HCT116 (cell line): Measurements from ENCODE around the gene HEXIM1.

Experiments used
- ATF3 ChIP-seq: IDR thresholded peaks from 2 replicates; pipeline ENCODE4 v1.6.1; 2012
- CBX3 ChIP-seq: IDR thresholded peaks from 2 replicates; pipeline ENCODE4 v1.6.1; 2012; ENCODE audit warnings: low read depth
- CEBPB ChIP-seq: IDR thresholded peaks from 2 replicates; pipeline ENCODE4 v1.6.1; 2012; ENCODE audit warnings: low read depth
- CTCF ChIP-seq, 3 experiments: fragments of 200-600 bp in 1 of 3; sonication (generic) in 1 of 3; IDR thresholded peaks in 2 of 3; conservative IDR thresholded peaks in 1 of 3; 2 replicates each; pipeline ENCODE4 v1.5.1; 2012 to 2017; ENCODE audit warnings: low read depth in 2 of 3, low read length in 2 of 3, antibody characterized with exemption in 1 of 3, borderline replicate concordance in 1 of 3, control low read depth in 1 of 3, mild to moderate bottlenecking in 1 of 3, mixed read lengths in 1 of 3, mixed run types in 1 of 3, moderate library complexity in 1 of 3; ENCODE audit not compliant: insufficient read depth in 1 of 3
- EZH2 ChIP-seq: fragments of 200-600 bp; sonication (generic); IDR thresholded peaks from 2 replicates; pipeline ENCODE4 v1.6.1; 2017; ENCODE audit warnings: antibody characterized with exemption, mixed run types
- EZH2phosphoT487 ChIP-seq: fragments of 200-600 bp; IDR thresholded peaks from 2 replicates; pipeline ENCODE4 v1.6.1; 2018; ENCODE audit warnings: antibody characterized with exemption, borderline replicate concordance
- MAX ChIP-seq: IDR thresholded peaks from 2 replicates; pipeline ENCODE4 v1.6.1; 2012
- POLR2A ChIP-seq: IDR thresholded peaks from 2 replicates; pipeline ENCODE4 v1.7.0; 2011; ENCODE audit warnings: borderline replicate concordance; ENCODE audit not compliant: insufficient read depth, insufficient read length; ENCODE audit errors: extremely low read depth
- REST ChIP-seq: IDR thresholded peaks from 2 replicates; pipeline ENCODE4 v1.6.1; 2012; ENCODE audit warnings: low read depth
- YY1 ChIP-seq: IDR thresholded peaks from 2 replicates; pipeline ENCODE4 v1.6.1; 2011; ENCODE audit warnings: low read length, low read depth, moderate library complexity, mild to moderate bottlenecking; ENCODE audit not compliant: insufficient replicate concordance; ENCODE audit errors: extremely low read depth
- ZBTB33 ChIP-seq: IDR thresholded peaks from 2 replicates; pipeline ENCODE4 v1.6.1; 2011; ENCODE audit warnings: mild to moderate bottlenecking, low read length, moderate library complexity; ENCODE audit not compliant: insufficient replicate concordance; ENCODE audit errors: extremely low read depth
- ZFX ChIP-seq: fragments of 450-650 bp; IDR thresholded peaks from 2 replicates; pipeline ENCODE4 v1.6.1; 2017
- ZNF274 ChIP-seq: fragments of 200-500 bp; sonication (Bioruptor generic); IDR thresholded peaks from 2 replicates; pipeline ENCODE4 v1.6.1; 2014; ENCODE audit warnings: mild to moderate bottlenecking, low read depth, low read length, inconsistent platforms

GRCh38 chr17:45160447-45161287 is 12.4 kb downstream of the HEXIM1 start:
- TF ChIP-seq POLR2A = no peak
- 0 out of 6 replicates have a peak, but pooled peaks of 1 of the 3 experiments have one; percentile 9 for TF ChIP-seq CTCF (IDR thresholded peaks at IDR 0.05 in 2 of 3, conservative IDR thresholded peaks at IDR 0.05 in 1 of 3; ENCODE audit: borderline replicate concordance in 1 of 3, insufficient read depth in 1 of 3, low read depth in 2 of 3, low read length in 2 of 3)
- no peak for TF ChIP-seq ZNF274
- no peak for TF ChIP-seq CEBPB
- no peak for TF ChIP-seq ATF3
- TF ChIP-seq EZH2phosphoT487 = no peak
- TF ChIP-seq ZFX = peak; percentile 83
- TF ChIP-seq YY1 = no peak
- TF ChIP-seq ZBTB33 = no peak
- TF ChIP-seq REST = no peak
- no peak for TF ChIP-seq EZH2
- peak; percentile 38 for TF ChIP-seq MAX
- no peak for TF ChIP-seq CBX3
